Retinal pigment epithelial cell (primary cell): Measurements from ENCODE around the gene DENND2A.
"Not testable (repeated sequence)": the region's sequence is repeated elsewhere in the genome, so short reads cannot be mapped to it uniquely, and the experiment has no call there.

Source experiments
- DNase-seq: peaks from one replicate; pipeline ENCODE4 v3.0.0-alpha.2; 2010; ENCODE audit warnings: low read depth
- H3K4me3 ChIP-seq: 2 replicates; pipeline ENCODE4 v1.5.1; 2011; ENCODE audit warnings: mild to moderate bottlenecking, low read length, control low read depth, moderate library complexity
- CTCF ChIP-seq: conservative IDR thresholded peaks from 2 replicates; pipeline ENCODE4 v1.5.1; 2011; ENCODE audit warnings: low read depth, low read length, control low read depth, inconsistent platforms

DENND2A gene

GRCh38 chr7:140570120-140570519, 70.5 kb downstream of the DENND2A start:
- TF ChIP-seq CTCF = no peak
- H3K4me3 ChIP-seq = no peak overlapping the region
- no peak for DNase-seq

- no peak for TF ChIP-seq CTCF
- DNase-seq = no peak
- no peak overlapping the region for H3K4me3 ChIP-seq
Measured at GRCh38 chr7:140568021-140568813, 72.4 kb downstream of the DENND2A start.

- peak; percentile 75 for DNase-seq
- H3K4me3 ChIP-seq = not testable (repeated sequence)
Measured at GRCh38 chr7:140566186-140566585, 74.4 kb downstream of the DENND2A start.

- not testable (repeated sequence) for H3K4me3 ChIP-seq, DNase-seq
Measured at GRCh38 chr7:140565761-140566160, 74.9 kb downstream of the DENND2A start.

- peak; percentile 66 for DNase-seq
- no peak overlapping the region for H3K4me3 ChIP-seq
- no peak for TF ChIP-seq CTCF
Measured at GRCh38 chr7:140564643-140565042, 76.0 kb downstream of the DENND2A start.

- TF ChIP-seq CTCF = no peak
- DNase-seq = no peak
- H3K4me3 ChIP-seq = no peak overlapping the region
Measured at GRCh38 chr7:140562926-140563481, 77.6 kb downstream of the DENND2A start.

- TF ChIP-seq CTCF = no peak
- no peak overlapping the region for H3K4me3 ChIP-seq
- no peak for DNase-seq
Measured at GRCh38 chr7:140559410-140559809, 81.2 kb downstream of the DENND2A start.

GRCh38 chr7:140557809-140558518, 82.6 kb downstream of the DENND2A start:
- DNase-seq = no peak
- no peak overlapping the region for H3K4me3 ChIP-seq
- no peak for TF ChIP-seq CTCF
